GM12878 (cell line): ENCODE results near the gene DIP2C.

Experiments
- CEBPB ChIP-seq, 2 experiments: fragments of 150-350 bp in 1 of 2; IDR thresholded peaks; 2 replicates each; pipeline ENCODE4 v1.6.1; 2012 to 2014; ENCODE audit warnings: low read depth in 2 of 2, low read length in 2 of 2, borderline replicate concordance in 1 of 2, inconsistent platforms in 1 of 2
- EP300 ChIP-seq, 2 experiments: fragments of 150-350 bp in 1 of 2; IDR thresholded peaks; 2 replicates each; pipeline ENCODE4 v1.6.1; 2011 to 2012; ENCODE audit warnings: low read depth in 2 of 2, low read length in 2 of 2, borderline replicate concordance in 1 of 2, improper control_type of control experiment in 1 of 2, inconsistent platforms in 1 of 2; ENCODE audit not compliant: control insufficient read depth in 1 of 2
- HDAC2 ChIP-seq: fragments of 200-600 bp; sonication (generic); IDR thresholded peaks from 2 replicates; pipeline ENCODE4 v1.6.1; 2017
- JUND ChIP-seq: IDR thresholded peaks from 2 replicates; pipeline ENCODE4 v1.6.1; 2012; ENCODE audit warnings: low read depth, mild to moderate bottlenecking, low read length, improper control_type of control experiment, moderate library complexity
- KAT2A ChIP-seq: conservative IDR thresholded peaks from 2 replicates; pipeline ENCODE4 v1.6.1; 2011; ENCODE audit warnings: low read depth, low read length; ENCODE audit not compliant: control insufficient read depth
- NFYA ChIP-seq: IDR thresholded peaks from 2 replicates; pipeline ENCODE4 v1.6.1; 2011; ENCODE audit warnings: low read depth, mild to moderate bottlenecking, low read length, improper control_type of control experiment, borderline replicate concordance
- NFYB ChIP-seq: IDR thresholded peaks from 2 replicates; pipeline ENCODE4 v1.6.1; 2011; ENCODE audit warnings: low read depth, mild to moderate bottlenecking, low read length, improper control_type of control experiment, moderate library complexity; ENCODE audit not compliant: insufficient read depth
- RAD21 ChIP-seq: IDR thresholded peaks from 2 replicates; pipeline ENCODE4 v1.6.1; 2011; ENCODE audit warnings: mild to moderate bottlenecking, low read depth, low read length, moderate library complexity; ENCODE audit not compliant: insufficient read depth
- STAT3 ChIP-seq: IDR thresholded peaks from 2 replicates; pipeline ENCODE4 v1.6.1; 2011; ENCODE audit warnings: low read depth, low read length, improper control_type of control experiment
- TF ChIP-seq, protein P1 (sequence below), 3 experiments: IDR thresholded peaks in 2 of 3; conservative IDR thresholded peaks in 1 of 3; 2 replicates each; pipeline ENCODE4 v1.5.1; 2011; ENCODE audit warnings: low read depth in 3 of 3, low read length in 3 of 3, mild to moderate bottlenecking in 3 of 3, control low read depth in 2 of 3, moderate library complexity in 2 of 3, inconsistent platforms in 1 of 3, mixed read lengths in 1 of 3; ENCODE audit not compliant: control insufficient read depth in 2 of 3, insufficient read depth in 1 of 3; ENCODE audit errors: extremely low read depth in 1 of 3
- TF ChIP-seq, protein P2 (sequence below): IDR thresholded peaks from 2 replicates; pipeline ENCODE4 v1.6.1; 2012; ENCODE audit warnings: improper control_type of control experiment, low read depth, low read length; ENCODE audit not compliant: insufficient replicate concordance
- TF ChIP-seq, protein P3 (sequence below): IDR thresholded peaks from 2 replicates; pipeline ENCODE4 v1.6.1; 2012; ENCODE audit warnings: low read depth, low read length, improper control_type of control experiment
- TF ChIP-seq, protein P4 (sequence below): fragments of 450-650 bp; formaldehyde crosslinking; IDR thresholded peaks from 2 replicates; pipeline ENCODE4 v1.5.0; 2022; ENCODE audit warnings: mild to moderate bottlenecking, missing genetic modification characterization

DNA sequence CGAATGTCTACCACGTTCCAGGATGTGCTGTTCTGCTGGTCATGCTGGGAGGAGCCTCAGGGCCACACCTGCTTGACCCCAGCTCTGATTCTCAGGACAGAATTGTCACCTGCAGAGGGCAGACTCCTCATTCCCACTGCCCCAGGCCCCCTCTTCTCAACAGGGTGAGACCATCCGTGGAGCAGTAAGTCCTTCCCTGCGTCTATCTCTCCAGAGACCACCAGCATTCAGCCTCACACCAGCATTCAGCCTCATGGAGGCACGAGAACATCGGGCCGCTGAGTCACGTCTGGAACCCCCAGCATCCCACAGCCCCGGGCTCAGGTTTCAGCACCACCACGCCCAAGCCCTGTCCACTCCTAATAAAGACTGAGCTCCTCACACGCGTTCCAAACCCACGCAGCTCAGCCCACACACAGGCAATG is 273.4 kb downstream of the DIP2C start:
- TF ChIP-seq NFYB (no peak), EP300 (IDR thresholded peaks at IDR 0.05; ENCODE audit: borderline replicate concordance in 1 of 2, control insufficient read depth in 1 of 2, low read depth in 2 of 2, low read length in 2 of 2) (no peak), KAT2A (no peak), STAT3 (no peak), JUND (no peak), RAD21 (no peak), NFYA (no peak), HDAC2 (no peak), CEBPB (IDR thresholded peaks at IDR 0.05; ENCODE audit: borderline replicate concordance in 1 of 2, low read depth in 2 of 2, low read length in 2 of 2) (no peak)
- TF ChIP-seq, protein P1, sequence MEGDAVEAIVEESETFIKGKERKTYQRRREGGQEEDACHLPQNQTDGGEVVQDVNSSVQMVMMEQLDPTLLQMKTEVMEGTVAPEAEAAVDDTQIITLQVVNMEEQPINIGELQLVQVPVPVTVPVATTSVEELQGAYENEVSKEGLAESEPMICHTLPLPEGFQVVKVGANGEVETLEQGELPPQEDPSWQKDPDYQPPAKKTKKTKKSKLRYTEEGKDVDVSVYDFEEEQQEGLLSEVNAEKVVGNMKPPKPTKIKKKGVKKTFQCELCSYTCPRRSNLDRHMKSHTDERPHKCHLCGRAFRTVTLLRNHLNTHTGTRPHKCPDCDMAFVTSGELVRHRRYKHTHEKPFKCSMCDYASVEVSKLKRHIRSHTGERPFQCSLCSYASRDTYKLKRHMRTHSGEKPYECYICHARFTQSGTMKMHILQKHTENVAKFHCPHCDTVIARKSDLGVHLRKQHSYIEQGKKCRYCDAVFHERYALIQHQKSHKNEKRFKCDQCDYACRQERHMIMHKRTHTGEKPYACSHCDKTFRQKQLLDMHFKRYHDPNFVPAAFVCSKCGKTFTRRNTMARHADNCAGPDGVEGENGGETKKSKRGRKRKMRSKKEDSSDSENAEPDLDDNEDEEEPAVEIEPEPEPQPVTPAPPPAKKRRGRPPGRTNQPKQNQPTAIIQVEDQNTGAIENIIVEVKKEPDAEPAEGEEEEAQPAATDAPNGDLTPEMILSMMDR (IDR thresholded peaks at IDR 0.05 in 2 of 3, conservative IDR thresholded peaks at IDR 0.05 in 1 of 3; ENCODE audit: control insufficient read depth in 2 of 3, extremely low read depth in 1 of 3, insufficient read depth in 1 of 3, low read depth in 3 of 3, low read length in 3 of 3): 0 out of 6 replicates have a peak, but pooled peaks of 1 of the 3 experiments have one; percentile 1
- TF ChIP-seq, protein P2, sequence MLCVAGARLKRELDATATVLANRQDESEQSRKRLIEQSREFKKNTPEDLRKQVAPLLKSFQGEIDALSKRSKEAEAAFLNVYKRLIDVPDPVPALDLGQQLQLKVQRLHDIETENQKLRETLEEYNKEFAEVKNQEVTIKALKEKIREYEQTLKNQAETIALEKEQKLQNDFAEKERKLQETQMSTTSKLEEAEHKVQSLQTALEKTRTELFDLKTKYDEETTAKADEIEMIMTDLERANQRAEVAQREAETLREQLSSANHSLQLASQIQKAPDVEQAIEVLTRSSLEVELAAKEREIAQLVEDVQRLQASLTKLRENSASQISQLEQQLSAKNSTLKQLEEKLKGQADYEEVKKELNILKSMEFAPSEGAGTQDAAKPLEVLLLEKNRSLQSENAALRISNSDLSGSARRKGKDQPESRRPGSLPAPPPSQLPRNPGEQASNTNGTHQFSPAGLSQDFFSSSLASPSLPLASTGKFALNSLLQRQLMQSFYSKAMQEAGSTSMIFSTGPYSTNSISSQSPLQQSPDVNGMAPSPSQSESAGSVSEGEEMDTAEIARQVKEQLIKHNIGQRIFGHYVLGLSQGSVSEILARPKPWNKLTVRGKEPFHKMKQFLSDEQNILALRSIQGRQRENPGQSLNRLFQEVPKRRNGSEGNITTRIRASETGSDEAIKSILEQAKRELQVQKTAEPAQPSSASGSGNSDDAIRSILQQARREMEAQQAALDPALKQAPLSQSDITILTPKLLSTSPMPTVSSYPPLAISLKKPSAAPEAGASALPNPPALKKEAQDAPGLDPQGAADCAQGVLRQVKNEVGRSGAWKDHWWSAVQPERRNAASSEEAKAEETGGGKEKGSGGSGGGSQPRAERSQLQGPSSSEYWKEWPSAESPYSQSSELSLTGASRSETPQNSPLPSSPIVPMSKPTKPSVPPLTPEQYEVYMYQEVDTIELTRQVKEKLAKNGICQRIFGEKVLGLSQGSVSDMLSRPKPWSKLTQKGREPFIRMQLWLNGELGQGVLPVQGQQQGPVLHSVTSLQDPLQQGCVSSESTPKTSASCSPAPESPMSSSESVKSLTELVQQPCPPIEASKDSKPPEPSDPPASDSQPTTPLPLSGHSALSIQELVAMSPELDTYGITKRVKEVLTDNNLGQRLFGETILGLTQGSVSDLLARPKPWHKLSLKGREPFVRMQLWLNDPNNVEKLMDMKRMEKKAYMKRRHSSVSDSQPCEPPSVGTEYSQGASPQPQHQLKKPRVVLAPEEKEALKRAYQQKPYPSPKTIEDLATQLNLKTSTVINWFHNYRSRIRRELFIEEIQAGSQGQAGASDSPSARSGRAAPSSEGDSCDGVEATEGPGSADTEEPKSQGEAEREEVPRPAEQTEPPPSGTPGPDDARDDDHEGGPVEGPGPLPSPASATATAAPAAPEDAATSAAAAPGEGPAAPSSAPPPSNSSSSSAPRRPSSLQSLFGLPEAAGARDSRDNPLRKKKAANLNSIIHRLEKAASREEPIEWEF: no peak
- TF ChIP-seq, protein P3, sequence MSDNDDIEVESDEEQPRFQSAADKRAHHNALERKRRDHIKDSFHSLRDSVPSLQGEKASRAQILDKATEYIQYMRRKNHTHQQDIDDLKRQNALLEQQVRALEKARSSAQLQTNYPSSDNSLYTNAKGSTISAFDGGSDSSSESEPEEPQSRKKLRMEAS: no peak
- TF ChIP-seq, protein P4, sequence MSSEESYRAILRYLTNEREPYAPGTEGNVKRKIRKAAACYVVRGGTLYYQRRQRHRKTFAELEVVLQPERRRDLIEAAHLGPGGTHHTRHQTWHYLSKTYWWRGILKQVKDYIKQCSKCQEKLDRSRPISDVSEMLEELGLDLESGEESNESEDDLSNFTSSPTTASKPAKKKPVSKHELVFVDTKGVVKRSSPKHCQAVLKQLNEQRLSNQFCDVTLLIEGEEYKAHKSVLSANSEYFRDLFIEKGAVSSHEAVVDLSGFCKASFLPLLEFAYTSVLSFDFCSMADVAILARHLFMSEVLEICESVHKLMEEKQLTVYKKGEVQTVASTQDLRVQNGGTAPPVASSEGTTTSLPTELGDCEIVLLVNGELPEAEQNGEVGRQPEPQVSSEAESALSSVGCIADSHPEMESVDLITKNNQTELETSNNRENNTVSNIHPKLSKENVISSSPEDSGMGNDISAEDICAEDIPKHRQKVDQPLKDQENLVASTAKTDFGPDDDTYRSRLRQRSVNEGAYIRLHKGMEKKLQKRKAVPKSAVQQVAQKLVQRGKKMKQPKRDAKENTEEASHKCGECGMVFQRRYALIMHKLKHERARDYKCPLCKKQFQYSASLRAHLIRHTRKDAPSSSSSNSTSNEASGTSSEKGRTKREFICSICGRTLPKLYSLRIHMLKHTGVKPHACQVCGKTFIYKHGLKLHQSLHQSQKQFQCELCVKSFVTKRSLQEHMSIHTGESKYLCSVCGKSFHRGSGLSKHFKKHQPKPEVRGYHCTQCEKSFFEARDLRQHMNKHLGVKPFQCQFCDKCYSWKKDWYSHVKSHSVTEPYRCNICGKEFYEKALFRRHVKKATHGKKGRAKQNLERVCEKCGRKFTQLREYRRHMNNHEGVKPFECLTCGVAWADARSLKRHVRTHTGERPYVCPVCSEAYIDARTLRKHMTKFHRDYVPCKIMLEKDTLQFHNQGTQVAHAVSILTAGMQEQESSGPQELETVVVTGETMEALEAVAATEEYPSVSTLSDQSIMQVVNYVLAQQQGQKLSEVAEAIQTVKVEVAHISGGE (CRISPR knock-in tag): no peak
